Omental fat pad (tissue), 4 donors: ENCODE results near the gene ATP8A2. TPM values are rescaled to one million over a fixed set of nuclear protein-coding genes. Genes with fewer than 3 reads are reported as not detected.

Experiments used
- ATAC-seq: fragments of 150-250 bp; one replicate; pipeline ENCODE4 v1.9.1; 2016; ENCODE audit warnings: mild to moderate bottlenecking, moderate library complexity; ENCODE audit not compliant: low FRiP score
- DNase-seq: peaks from one replicate; pipeline ENCODE4 v3.0.0-alpha.2; 2019; ENCODE audit warnings: low spot score
- total RNA-seq, 4 donors: library from RNA; depleted of rRNA; stranded (reverse); fragments of >200 nt; gene quantifications; one replicate each; pipeline ENCODE4 v1.1.0, GENCODE V29; 2016
- TF ChIP-seq, protein P1 (sequence below), 3 donors: fragments of 450-650 bp; IDR thresholded peaks; one replicate each; pipeline ENCODE4 v1.5.1; 2016 to 2017; ENCODE audit warnings: antibody characterized with exemption in 3 of 3, mild to moderate bottlenecking in 3 of 3, moderate library complexity in 2 of 3

Gene ATP8A2
- total RNA-seq, 4 donors from 2014 or later: 0.16 to 0.19 TPM; not detected in 2

DNA sequence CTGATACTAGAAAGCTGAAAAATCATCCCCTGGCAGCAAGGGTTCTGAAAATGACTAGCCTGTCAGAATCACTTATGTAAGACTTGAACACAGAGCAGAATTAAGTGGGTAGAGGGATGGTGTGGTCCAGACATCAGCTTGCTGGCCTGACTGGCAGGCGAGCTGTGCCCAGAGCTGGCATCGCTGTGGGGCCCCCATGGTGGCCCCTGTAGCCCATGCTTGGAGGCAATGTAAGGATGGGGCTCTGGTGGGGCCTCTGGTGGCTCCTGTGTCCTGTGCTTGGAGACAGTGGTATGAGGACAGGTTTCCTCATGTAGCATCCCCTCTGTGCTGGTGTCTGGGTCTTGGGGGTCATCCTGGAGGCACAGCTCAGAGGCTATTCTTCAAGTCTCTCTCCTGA lies 347.9 kb downstream of the ATP8A2 start:
- TF ChIP-seq, protein P1, sequence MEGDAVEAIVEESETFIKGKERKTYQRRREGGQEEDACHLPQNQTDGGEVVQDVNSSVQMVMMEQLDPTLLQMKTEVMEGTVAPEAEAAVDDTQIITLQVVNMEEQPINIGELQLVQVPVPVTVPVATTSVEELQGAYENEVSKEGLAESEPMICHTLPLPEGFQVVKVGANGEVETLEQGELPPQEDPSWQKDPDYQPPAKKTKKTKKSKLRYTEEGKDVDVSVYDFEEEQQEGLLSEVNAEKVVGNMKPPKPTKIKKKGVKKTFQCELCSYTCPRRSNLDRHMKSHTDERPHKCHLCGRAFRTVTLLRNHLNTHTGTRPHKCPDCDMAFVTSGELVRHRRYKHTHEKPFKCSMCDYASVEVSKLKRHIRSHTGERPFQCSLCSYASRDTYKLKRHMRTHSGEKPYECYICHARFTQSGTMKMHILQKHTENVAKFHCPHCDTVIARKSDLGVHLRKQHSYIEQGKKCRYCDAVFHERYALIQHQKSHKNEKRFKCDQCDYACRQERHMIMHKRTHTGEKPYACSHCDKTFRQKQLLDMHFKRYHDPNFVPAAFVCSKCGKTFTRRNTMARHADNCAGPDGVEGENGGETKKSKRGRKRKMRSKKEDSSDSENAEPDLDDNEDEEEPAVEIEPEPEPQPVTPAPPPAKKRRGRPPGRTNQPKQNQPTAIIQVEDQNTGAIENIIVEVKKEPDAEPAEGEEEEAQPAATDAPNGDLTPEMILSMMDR (IDR thresholded peaks at IDR 0.05): no peak
- no peak for ATAC-seq
- DNase-seq: no peak

GRCh38 chr13:25722893-25723292 lies 351.1 kb downstream of the ATP8A2 start:
- TF ChIP-seq, protein P1 (IDR thresholded peaks at IDR 0.05): no peak
- no peak for DNase-seq
- ATAC-seq: no peak

DNA sequence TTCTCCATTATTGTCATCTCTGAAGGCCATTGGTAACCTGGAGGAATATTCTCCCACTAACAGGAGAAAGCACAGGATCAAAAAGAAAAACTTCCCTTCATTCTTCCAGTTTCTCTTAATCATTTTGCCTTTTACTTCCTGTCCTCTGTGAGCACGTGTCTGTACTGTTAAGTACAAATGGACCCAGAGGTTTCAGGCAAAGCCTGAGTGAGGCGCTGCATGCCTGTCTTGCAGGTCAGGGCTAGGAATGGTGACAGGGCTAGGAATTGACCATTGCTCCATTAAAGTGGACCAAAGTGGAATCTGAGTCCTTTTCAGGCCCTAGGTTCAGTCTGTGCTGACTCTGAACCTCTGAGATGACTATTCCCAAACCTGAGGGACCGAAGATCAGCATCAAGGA lies 353.3 kb downstream of the ATP8A2 start:
- TF ChIP-seq, protein P1 (IDR thresholded peaks at IDR 0.05): no peak
- DNase-seq (no peak), ATAC-seq (no peak)

DNA sequence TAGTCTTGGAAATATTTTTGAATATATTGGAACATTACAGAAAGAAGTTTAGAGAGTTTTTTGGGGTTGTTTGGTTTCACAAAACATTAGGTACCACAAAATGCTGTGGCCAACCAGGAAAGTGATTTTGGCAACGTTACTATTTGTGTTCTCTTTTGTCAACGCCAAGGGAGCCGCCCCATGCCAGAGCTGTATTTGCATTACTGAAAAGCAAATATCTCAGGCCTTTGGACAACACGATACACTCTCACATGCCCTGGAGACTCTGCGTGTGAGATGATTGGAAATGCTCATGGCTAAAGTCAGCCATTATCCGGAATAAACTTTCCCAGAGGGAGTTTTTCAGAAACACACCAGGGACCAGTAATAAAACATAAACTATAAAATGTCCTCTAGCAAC lies 355.5 kb downstream of the ATP8A2 start:
- ATAC-seq: no peak
- DNase-seq: no peak
- TF ChIP-seq, protein P1 (IDR thresholded peaks at IDR 0.05): no peak

DNA sequence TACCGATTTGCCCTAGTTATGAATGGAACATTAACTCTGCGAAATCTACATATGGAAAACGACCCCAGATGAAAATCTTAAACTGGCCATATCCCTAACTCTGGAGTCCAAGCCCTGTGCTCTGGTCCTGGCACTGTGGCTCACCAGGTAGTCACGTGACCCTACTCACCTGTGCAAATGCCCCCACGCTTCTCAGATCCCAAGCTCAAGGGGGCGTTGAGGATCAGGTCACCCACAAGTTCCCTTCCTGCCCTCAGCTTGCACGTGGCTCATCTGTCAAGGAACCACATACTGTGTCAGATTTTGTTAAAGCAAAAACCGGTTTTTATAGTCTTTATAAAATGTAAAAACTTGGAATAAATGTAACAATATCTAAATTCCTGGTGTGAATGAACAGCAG lies 356.0 kb downstream of the ATP8A2 start:
- DNase-seq: no peak
- TF ChIP-seq, protein P1 (IDR thresholded peaks at IDR 0.05): no peak
- no peak for ATAC-seq

DNA sequence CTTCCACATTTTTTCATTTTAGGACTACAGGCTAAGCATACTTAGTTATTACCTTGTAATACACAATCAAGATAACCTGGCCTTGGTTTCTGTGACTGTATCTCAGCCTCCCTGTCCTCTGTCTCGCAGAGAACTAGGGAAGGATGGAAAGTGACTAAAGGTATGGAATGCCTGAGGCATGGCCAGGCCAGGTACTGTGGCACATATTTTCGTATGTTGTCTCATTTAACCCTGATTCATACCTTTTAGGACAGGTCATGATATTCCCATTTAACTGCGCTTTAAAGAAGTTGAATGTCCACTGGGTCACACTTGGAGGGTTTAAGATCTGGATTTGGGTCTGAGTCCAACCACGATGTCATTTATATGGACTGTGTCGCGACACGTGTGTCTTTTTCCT lies 357.4 kb downstream of the ATP8A2 start:
- DNase-seq (no peak), ATAC-seq (no peak)
- TF ChIP-seq, protein P1 (IDR thresholded peaks at IDR 0.05): no peak

DNA sequence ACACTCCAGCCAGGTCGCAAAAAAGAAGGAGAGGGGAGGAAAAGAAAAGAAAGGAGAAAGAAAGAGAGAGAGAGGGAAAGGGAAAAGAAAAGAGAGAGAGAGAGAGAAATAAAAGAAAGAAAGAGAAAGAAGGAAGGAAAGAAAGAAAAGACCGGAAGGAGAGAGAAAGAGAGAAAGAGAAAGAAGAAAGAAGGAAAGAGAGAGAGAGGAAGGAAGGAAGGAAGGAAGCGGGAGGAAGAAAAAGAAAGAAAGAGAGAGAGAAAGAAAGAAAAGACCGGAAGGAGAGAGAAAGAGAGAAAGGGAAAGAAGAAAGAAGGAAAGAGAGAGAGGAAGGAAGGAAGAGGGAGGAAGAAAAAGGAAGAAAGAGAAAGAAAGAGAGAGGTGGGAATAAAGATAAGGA lies 359.3 kb downstream of the ATP8A2 start:
- TF ChIP-seq, protein P1 (IDR thresholded peaks at IDR 0.05): no peak
- ATAC-seq: no peak
- DNase-seq: no peak
